Activated T-helper 2 cell treated with anti-CD3 and anti-CD28 coated beads, Interferon-gamma antibody, Interleukin-2, Interleukin-4, amounts not matched to agents 10 μg/mL and 5 μg/mL and 100 μg/mL, durations not matched to agents 14 hours and 24 hours and 36 hours (primary cell): ENCODE data around the gene EMC8. TPM values are rescaled to one million over a fixed set of nuclear protein-coding genes. Genes with fewer than 3 reads are reported as not detected.

ENCODE experiments used
- DNase-seq: peaks from one replicate; pipeline ENCODE4 v3.0.0; 2021; ENCODE audit warnings: low spot score
- H3K27ac Mint-ChIP-seq: one replicate; pipeline ENCODE4 v1.8.0; 2021; ENCODE audit warnings: mixed read lengths
- H3K27me3 Mint-ChIP-seq: one replicate; pipeline ENCODE4 v1.8.0; 2021; ENCODE audit warnings: low read depth, mixed read lengths
- H3K36me3 Mint-ChIP-seq: one replicate; pipeline ENCODE4 v1.8.0; 2021; ENCODE audit warnings: low read depth, mixed read lengths
- H3K4me1 Mint-ChIP-seq: one replicate; pipeline ENCODE4 v1.8.0; 2021; ENCODE audit warnings: low read depth, mixed read lengths
- H3K4me3 Mint-ChIP-seq: one replicate; pipeline ENCODE4 v1.8.0; 2021; ENCODE audit warnings: low read depth, mild to moderate bottlenecking, moderate library complexity, mixed read lengths
- H3K9me3 Mint-ChIP-seq: one replicate; pipeline ENCODE4 v1.8.0; 2021; ENCODE audit warnings: mixed read lengths
- intact Hi-C: fragments of 100-400 bp; cut with micrococcal nuclease; formaldehyde crosslinking; loops from one replicate; pipeline ENCODE4 v1.15.1; 2023
- total RNA-seq: library from RNA; stranded (reverse); gene quantifications from 2 replicates; pipeline ENCODE4 v1.2.3, GENCODE V29; 2022

Gene EMC8
- total RNA-seq, 1 donor from 2014 or later = 40.2 TPM

DNA sequence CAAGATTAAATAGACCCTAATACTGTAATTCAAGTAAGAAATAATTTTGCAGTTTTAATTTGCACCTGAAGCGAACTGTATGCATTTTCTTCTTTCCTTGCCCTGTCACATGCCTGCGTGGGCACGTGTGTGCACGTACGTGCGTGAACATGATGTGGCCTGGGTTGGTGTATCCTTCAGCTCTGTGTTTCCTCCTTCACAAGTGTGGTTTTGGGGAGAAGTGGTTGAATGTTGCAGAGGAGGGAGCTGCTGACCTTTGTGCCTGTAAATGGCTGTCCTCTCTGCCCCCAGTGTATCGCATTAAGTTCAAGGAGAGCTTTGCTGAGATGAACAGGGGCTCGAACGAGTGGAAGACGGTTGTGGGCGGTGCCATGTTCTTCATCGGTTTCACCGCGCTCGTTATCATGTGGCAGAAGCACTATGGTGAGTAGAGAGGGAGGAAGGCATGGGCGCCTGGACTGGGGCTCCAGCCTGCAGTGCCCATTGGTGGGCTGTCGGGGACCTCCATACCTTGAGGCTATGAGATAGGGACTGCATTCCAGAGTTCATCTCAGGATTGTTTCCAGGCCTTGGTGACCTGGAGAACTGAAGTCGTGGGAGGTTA is 6.2 kb upstream of the EMC8 start:
- intact Hi-C loops = no loop called here
- Mint-ChIP-seq H3K4me3 (no peak overlapping the region), H3K9me3 (no peaks in the 10 kb centered on the region), H3K4me1 (peaks cover 17% of the 10 kb centered on the region), H3K27ac (no peak overlapping the region), H3K36me3 (peaks cover 58% of the 10 kb centered on the region), H3K27me3 (no peaks in the 10 kb centered on the region)
- no peak for DNase-seq

DNA sequence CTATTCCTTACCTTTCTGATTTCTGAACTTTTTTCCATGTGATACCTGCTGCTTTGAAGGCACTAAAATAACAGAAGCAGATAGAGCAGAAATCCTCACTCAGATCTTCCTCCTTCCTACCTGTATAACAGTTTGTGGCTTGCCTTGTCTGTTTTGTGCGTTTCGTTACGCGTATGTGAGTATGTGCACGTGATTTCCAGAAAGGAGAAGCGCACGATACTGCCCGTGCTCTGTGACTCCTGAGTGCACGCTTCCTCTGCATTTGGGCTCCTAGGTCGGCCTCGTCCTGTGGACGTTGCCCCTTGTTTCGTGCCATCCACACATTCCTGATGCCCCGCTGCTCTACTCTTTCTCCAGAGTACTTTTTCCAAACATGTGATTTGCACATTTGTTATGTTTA is 4.2 kb upstream of the EMC8 start:
- Mint-ChIP-seq H3K27me3 (no peaks in the 10 kb centered on the region), H3K4me1 (peaks cover 17% of the 10 kb centered on the region)

DNA sequence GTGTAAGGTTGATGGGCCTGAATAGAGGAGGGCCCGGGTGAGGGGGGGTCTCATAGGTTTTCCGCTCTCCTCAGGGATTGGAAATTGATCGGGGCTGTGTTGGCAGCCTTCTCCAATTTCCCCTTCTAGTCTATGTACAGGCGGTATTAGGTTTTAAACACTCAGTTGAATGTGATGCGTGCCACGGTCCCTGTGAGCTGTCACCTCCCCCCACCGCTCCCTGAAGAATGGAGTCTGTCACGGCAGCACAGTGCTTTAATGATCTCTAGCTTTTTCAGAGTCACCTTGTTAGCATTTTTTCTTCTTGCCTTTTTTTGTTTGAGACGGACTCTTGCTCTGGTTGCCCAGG is 951 bp upstream of the EMC8 start:
- peaks cover 27% of the 10 kb centered on the region for H3K4me1 Mint-ChIP-seq
- no peaks in the 10 kb centered on the region for H3K27me3 Mint-ChIP-seq
- peaks cover 61% of the 10 kb centered on the region for H3K36me3 Mint-ChIP-seq
- H3K27ac Mint-ChIP-seq = peak overlapping the region; percentile 89
- H3K9me3 Mint-ChIP-seq = no peaks in the 10 kb centered on the region
- intact Hi-C loops = no loop called here
- H3K4me3 Mint-ChIP-seq = peak overlapping the region; percentile 86
- no peak for DNase-seq

More for the DNA sequence above, 4.2 kb upstream of the EMC8 start:
- H3K27ac Mint-ChIP-seq = no peak overlapping the region
- H3K4me3 Mint-ChIP-seq = no peak overlapping the region
- H3K9me3 Mint-ChIP-seq = no peaks in the 10 kb centered on the region
- H3K36me3 Mint-ChIP-seq = peaks cover 63% of the 10 kb centered on the region
- intact Hi-C loops = no loop called here
- DNase-seq = no peak

DNA sequence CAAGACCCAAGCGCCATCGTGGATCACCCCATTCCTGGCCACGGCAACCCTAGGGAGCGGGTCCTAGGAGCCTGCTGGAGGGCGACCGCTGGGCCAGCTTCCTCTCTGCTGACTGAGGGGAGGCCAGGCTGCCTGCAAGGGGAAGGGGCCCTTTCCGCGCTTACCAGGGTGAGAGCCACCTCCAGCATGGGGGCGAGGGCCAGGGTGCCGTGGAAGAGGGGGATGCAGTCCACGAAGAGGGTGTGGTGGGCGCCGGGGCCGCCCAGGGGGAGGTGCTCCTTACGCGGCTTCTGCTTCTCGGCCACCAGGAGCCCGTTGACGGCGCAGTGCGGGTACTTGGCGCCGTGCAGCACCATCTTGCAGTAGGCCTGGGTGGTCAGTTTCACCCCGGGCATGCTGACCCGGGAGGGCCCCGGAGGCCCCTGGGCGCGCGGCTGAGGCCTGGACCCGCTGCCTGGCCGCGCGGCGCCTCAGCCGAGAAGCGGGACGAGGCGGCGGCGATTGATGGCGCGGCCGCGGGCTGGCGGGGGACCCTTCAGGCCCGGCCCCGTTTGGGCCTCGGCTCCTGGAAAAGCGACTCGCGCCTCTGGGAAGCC is 345 bp downstream of the EMC8 start:
- intact Hi-C loops = loop anchor here (10.0 kb wide), 1 partner anchor 114 kb away; the partner anchor contains the start of gene GINS2
- peaks cover 58% of the 10 kb centered on the region for H3K36me3 Mint-ChIP-seq
- no peaks in the 10 kb centered on the region for H3K27me3 Mint-ChIP-seq
- peak; percentile 28 for DNase-seq
- peaks cover 26% of the 10 kb centered on the region for H3K4me1 Mint-ChIP-seq
- H3K9me3 Mint-ChIP-seq = no peaks in the 10 kb centered on the region
- H3K4me3 Mint-ChIP-seq = peak overlapping the region; percentile 90
- H3K27ac Mint-ChIP-seq = peak overlapping the region; percentile 91

DNA sequence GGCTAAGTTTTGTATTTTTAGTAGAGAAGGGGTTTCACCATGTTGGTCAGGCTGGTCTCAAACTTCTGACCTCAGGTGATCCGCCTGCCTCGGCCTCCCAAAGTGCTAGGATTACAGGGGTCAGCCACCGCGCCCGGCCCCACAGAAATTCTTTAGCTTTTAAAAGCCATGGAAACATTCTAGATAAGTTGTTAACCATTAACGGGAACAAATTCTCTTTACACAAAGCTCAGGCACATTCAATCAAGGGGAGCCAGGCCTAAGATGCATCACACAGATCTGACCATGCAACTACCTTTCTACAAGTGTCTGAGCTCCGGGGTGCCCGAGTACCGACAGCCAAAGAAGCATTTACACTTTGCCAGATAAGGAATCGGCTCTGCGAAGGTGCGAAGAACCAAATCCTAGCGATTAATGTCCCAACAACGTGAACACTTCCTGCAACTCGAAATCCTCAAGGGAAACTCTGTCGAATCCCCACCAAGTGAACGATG is 1.0 kb downstream of the EMC8 start:
- peaks cover 54% of the 10 kb centered on the region for H3K36me3 Mint-ChIP-seq
- no peak for DNase-seq
- peak overlapping the region; percentile 90 for H3K4me3 Mint-ChIP-seq
- no peaks in the 10 kb centered on the region for H3K9me3 Mint-ChIP-seq
- H3K27me3 Mint-ChIP-seq = no peaks in the 10 kb centered on the region
- H3K27ac Mint-ChIP-seq = no peak overlapping the region
- peaks cover 25% of the 10 kb centered on the region for H3K4me1 Mint-ChIP-seq
- intact Hi-C loops = loop anchor here (10.0 kb wide), 1 partner anchor 114 kb away; the partner anchor contains the start of gene GINS2

DNA sequence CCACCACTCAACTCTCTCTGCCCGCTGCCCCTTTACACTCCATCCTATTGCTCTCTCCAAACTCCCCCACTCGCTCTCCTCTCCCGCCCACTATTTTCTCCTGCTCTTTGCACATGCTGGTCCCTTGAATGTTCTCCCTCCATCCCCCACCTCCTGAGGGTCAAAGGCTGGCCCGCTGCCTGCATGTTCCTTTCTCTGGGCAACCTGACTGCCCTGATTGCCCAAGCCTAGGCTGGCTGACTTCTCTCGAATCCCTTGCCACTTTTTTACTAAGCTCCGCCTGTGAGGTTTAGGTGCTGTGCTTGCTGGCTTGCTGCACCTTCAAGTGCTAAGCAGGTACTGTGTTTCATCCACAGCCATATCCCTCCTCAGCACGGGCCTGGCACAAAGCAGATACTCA is 2.7 kb downstream of the EMC8 start:
- Mint-ChIP-seq H3K27me3 (no peaks in the 10 kb centered on the region), H3K36me3 (peaks cover 54% of the 10 kb centered on the region), H3K9me3 (no peaks in the 10 kb centered on the region), H3K4me3 (peak overlapping the region; percentile 52), H3K4me1 (peaks cover 26% of the 10 kb centered on the region), H3K27ac (no peak overlapping the region)
- intact Hi-C loops = loop anchor here (10.0 kb wide), 1 partner anchor 112 kb away; the partner anchor contains the start of gene GINS2
- DNase-seq = no peak

DNA sequence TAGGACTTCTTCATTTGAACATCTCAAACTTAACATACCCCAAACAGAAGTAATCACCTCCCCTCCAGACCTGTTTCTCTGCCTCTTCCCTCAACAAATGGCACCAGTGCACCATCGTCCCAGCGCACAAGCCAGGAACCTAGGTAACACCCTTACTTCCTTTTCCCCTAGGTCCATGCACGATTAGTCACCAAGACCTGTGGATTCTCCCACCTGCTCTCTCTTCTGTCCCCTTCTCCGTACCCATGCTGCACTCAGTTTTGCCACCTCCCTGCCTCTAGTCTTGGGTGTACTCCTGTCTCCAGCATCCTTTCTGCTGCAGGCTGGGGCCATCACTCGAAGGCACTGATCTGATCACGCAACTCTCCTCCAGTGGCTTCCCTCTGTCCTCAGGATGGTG is 3.2 kb downstream of the EMC8 start:
- intact Hi-C loops = loop anchor here (10.0 kb wide), 1 partner anchor 111 kb away; the partner anchor contains the start of gene GINS2
- no peak for DNase-seq
- Mint-ChIP-seq H3K36me3 (peaks cover 53% of the 10 kb centered on the region), H3K27me3 (no peaks in the 10 kb centered on the region), H3K27ac (no peak overlapping the region), H3K4me3 (no peak overlapping the region), H3K4me1 (peaks cover 23% of the 10 kb centered on the region), H3K9me3 (no peaks in the 10 kb centered on the region)

DNA sequence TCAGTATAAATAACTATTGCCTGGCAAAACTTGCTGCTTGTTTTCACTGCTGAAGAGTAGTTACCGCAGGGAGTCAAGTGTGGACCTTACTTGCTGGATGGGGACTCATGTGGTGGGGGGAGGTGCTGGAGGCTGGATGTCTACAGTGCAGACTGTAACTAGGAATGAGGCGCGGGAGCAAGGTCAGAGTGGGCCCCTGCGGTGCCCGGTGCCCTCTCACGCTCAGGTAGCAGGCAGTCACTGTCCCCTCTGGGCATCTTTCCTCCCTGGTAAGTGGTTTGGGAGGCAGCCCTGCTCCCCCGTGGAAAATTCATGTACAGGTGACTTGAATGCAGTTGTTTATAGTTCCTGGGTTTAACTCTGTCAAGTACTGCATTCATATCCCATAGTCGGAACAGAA is 4.6 kb downstream of the EMC8 start:
- Mint-ChIP-seq H3K27ac (no peak overlapping the region), H3K4me3 (no peak overlapping the region), H3K36me3 (peaks cover 53% of the 10 kb centered on the region), H3K4me1 (peaks cover 22% of the 10 kb centered on the region), H3K9me3 (no peaks in the 10 kb centered on the region), H3K27me3 (no peaks in the 10 kb centered on the region)
- DNase-seq = no peak
- intact Hi-C loops = loop anchor here (10.0 kb wide), 1 partner anchor 110 kb away; the partner anchor contains the start of gene GINS2

DNA sequence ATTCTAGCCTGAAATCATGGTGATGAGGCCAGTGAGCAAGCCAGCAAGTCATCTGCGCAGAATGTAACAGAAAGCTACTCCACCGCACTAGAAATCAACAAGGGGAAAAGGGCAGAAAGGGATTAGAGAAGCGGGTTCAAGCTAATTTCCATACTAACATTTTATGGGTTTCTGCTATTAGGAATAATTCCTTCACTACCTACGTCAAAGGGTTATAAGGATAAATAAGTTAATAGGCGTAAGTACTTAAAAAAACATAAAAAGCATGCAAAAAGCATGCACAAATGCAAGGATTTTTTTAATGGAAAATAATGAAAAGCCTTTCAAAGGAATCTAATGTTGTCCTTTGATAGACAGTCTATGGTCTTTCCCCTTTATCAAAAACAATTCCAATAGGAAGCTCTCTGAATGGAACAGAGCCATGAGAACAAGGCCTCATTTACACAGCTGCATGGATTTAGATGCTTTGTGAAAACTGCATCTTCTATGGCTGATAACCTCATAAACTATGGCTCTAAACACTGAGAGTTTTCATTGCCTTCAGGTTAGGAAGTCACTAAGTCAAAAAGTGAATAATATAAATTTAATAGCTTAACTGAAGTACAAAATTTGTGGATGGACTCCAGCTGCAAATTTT is 5.6 kb downstream of the EMC8 start:
- intact Hi-C loops = loop anchor here (10.0 kb wide), 1 partner anchor 109 kb away; the partner anchor contains the start of gene GINS2
- H3K4me3 Mint-ChIP-seq = no peak overlapping the region
- no peak overlapping the region for H3K27ac Mint-ChIP-seq
- no peaks in the 10 kb centered on the region for H3K27me3 Mint-ChIP-seq
- peaks cover 58% of the 10 kb centered on the region for H3K36me3 Mint-ChIP-seq
- H3K9me3 Mint-ChIP-seq = no peaks in the 10 kb centered on the region
- peaks cover 22% of the 10 kb centered on the region for H3K4me1 Mint-ChIP-seq
- DNase-seq = no peak

DNA sequence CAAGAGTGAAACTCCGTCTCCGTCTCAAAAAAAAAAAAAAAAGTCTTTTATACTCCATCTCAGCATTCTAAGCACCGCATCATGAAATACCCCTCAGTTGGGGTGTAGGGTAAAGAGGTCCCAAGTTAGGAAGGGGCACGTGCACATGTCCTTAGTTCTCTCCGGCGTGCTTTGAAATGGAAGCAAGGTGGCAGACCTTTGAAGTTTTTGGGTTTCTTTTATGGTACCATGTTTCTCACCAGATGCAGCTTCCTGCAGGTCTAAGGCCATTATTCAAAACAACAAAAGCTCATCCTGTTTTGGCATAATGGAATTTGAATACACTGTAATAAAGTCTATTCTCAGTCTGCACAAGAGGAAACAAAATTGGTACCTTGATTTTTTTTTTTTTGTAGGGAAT is 9.6 kb downstream of the EMC8 start:
- no peak overlapping the region for H3K27ac Mint-ChIP-seq
- H3K4me1 Mint-ChIP-seq = peaks cover 13% of the 10 kb centered on the region
- H3K9me3 Mint-ChIP-seq = no peaks in the 10 kb centered on the region
- intact Hi-C loops = loop anchor here (10.0 kb wide), 1 partner anchor 105 kb away; the partner anchor contains the start of gene GINS2
- no peak overlapping the region for H3K4me3 Mint-ChIP-seq
- DNase-seq = no peak
- no peaks in the 10 kb centered on the region for H3K27me3 Mint-ChIP-seq
- H3K36me3 Mint-ChIP-seq = peaks cover 60% of the 10 kb centered on the region

DNA sequence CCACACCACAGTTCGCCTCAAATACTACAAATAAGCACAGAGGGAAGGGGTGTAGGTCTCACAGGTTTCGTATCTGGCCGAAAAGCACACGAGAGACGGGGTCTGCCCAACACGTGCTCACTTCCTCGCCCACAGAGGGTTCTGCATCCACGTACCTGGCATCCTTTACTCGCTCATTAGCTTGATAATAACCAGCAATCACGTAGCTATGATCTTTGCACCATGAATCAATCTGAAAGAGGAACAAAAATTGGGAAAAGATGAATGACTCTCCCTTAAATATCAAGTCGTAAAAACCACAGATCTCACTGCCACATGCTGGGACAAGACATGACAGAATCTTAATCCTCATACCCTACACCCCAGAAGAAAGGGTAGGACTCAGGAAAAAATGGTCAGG is 10.5 kb downstream of the EMC8 start:
- Mint-ChIP-seq H3K27ac (no peak overlapping the region), H3K27me3 (no peaks in the 10 kb centered on the region), H3K4me3 (no peak overlapping the region), H3K36me3 (peaks cover 58% of the 10 kb centered on the region), H3K4me1 (peaks cover 13% of the 10 kb centered on the region), H3K9me3 (no peaks in the 10 kb centered on the region)
- no peak for DNase-seq
- intact Hi-C loops = no loop called here

DNA sequence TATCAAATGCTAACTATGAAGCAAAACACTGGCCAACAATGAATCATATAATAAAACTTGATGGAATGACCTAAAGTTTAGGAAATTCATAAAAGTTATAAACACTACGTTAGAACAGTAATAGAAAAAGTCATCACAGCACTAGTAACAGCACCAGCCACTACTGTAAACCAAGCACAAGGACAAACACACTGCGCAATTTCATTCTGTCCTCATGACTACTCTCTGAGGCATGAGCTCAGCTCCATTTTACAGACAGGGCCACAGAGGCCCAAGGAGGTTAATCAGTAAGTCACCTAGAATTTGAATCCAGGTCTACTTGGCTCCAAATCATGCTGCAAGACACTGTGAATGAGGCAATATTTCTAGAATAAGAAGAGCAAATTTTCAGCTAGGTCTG is 13.4 kb downstream of the EMC8 start:
- DNase-seq = no peak
- Mint-ChIP-seq H3K4me1 (peaks cover 3% of the 10 kb centered on the region), H3K4me3 (no peak overlapping the region), H3K27me3 (no peaks in the 10 kb centered on the region), H3K9me3 (no peaks in the 10 kb centered on the region), H3K27ac (no peak overlapping the region), H3K36me3 (peaks cover 43% of the 10 kb centered on the region)
- intact Hi-C loops = no loop called here

DNA sequence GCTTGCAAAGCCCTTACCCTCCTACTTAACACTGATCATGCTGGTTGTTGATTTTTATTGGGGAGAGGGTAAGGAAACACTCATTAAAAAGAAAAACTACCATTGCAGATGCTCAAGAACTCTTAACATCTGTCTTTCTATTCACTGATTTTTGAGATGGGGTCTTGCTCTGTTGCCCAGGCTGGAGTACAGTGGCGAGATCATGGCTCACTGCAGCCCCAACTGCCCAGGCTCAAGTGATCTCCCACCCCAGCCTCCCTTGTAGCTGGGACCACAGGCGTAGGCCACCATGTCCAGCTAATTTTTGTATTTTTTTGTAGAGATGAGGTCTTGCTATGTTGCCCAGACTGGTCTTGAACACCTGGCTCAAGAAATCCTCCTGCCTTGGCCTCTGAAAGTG is 14.5 kb downstream of the EMC8 start:
- intact Hi-C loops = no loop called here
- no peak overlapping the region for H3K27ac Mint-ChIP-seq
- H3K27me3 Mint-ChIP-seq = no peaks in the 10 kb centered on the region
- no peak for DNase-seq
- no peaks in the 10 kb centered on the region for H3K9me3 Mint-ChIP-seq
- H3K4me3 Mint-ChIP-seq = no peak overlapping the region
- H3K4me1 Mint-ChIP-seq = no peaks in the 10 kb centered on the region
- H3K36me3 Mint-ChIP-seq = peaks cover 47% of the 10 kb centered on the region
